Glutamatergic neuron (in vitro differentiated cells): ENCODE results near the gene DNAH2. TPM values are rescaled to one million over a fixed set of nuclear protein-coding genes. Genes with fewer than 3 reads are reported as not detected.

ENCODE experiments used
- DNase-seq: peaks from one replicate; pipeline ENCODE4 v3.0.0; 2022
- H3K27ac Mint-ChIP-seq: one replicate; pipeline ENCODE4 v1.8.0; 2020; ENCODE audit warnings: mild to moderate bottlenecking, mixed read lengths, inconsistent platforms; ENCODE audit not compliant: unreplicated experiment
- H3K27me3 Mint-ChIP-seq: one replicate; pipeline ENCODE4 v1.8.0; 2020; ENCODE audit warnings: mild to moderate bottlenecking, moderate library complexity, mixed read lengths, inconsistent platforms; ENCODE audit not compliant: unreplicated experiment
- H3K36me3 Mint-ChIP-seq: one replicate; pipeline ENCODE4 v1.8.0; 2020; ENCODE audit warnings: mild to moderate bottlenecking, mixed read lengths, inconsistent platforms; ENCODE audit not compliant: unreplicated experiment
- H3K4me1 Mint-ChIP-seq: one replicate; pipeline ENCODE4 v1.8.0; 2020; ENCODE audit warnings: mild to moderate bottlenecking, low read depth, mixed read lengths, inconsistent platforms; ENCODE audit not compliant: unreplicated experiment
- H3K4me3 Mint-ChIP-seq: one replicate; pipeline ENCODE4 v1.8.0; 2020; ENCODE audit warnings: mild to moderate bottlenecking, mixed read lengths, inconsistent platforms; ENCODE audit not compliant: unreplicated experiment
- H3K9me3 Mint-ChIP-seq: one replicate; pipeline ENCODE4 v1.8.0; 2020; ENCODE audit warnings: mild to moderate bottlenecking, moderate library complexity, mixed read lengths, inconsistent platforms; ENCODE audit not compliant: unreplicated experiment
- total RNA-seq: library from RNA; stranded (reverse); fragmentation: NEBNext Ultra II Directional; extraction: Animal tissue kit (Norgen Biotek cat#: 25700); gene quantifications from one replicate; pipeline ENCODE4 v1.2.1, GENCODE V29; 2021; ENCODE audit not compliant: unreplicated experiment
- TF ChIP-seq, protein P1 (sequence below): fragments of 200-600 bp; sonication (generic); IDR thresholded peaks from one replicate; pipeline ENCODE4 v1.5.0; 2021; ENCODE audit not compliant: partially characterized antibody, unreplicated experiment

Gene DNAH2
- total RNA-seq, 1 donor from 2014 or later: 0.07 TPM

DNA sequence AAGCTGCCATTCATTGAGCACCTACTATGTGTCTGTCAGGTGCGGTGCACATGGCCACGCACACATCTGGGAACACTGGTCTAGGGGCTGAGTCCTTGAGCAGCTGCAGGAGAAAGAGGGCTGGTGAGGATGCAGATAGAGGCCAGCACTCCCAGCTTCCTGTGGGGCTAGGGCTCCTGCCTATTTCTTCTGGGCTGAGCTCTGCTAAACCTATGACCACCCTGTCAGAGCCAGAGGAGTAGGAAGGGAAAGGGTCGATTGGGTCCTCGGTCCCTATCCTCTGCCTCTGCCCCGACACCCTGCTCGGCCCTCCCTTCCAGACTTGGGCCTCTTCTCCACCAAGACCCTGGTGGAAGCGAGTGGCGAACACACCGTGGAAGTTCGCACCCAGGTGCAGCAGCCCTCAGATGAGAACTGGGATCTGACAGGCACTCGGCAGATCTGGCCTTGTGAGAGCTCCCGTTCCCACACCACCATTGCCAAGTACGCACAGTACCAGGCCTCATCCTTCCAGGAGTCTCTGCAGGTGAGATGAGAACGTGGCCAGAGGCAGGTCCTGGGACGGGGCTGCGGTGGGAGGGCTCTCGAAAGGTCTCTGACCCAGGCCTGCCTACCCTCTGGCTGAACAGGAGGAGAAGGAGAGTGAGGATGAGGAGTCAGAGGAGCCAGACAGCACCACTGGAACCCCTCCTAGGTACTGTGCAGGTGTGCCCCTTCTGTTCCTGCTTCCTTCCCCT, 133.3 kb downstream of the DNAH2 start:
- Mint-ChIP-seq H3K9me3 (peaks cover 18% of the 10 kb centered on the region), H3K27me3 (peaks cover 27% of the 10 kb centered on the region), H3K4me3 (no peak overlapping the region), H3K36me3 (no peaks in the 10 kb centered on the region), H3K4me1 (peaks cover 16% of the 10 kb centered on the region), H3K27ac (no peak overlapping the region)
- no peak for DNase-seq
- TF ChIP-seq, protein P1, sequence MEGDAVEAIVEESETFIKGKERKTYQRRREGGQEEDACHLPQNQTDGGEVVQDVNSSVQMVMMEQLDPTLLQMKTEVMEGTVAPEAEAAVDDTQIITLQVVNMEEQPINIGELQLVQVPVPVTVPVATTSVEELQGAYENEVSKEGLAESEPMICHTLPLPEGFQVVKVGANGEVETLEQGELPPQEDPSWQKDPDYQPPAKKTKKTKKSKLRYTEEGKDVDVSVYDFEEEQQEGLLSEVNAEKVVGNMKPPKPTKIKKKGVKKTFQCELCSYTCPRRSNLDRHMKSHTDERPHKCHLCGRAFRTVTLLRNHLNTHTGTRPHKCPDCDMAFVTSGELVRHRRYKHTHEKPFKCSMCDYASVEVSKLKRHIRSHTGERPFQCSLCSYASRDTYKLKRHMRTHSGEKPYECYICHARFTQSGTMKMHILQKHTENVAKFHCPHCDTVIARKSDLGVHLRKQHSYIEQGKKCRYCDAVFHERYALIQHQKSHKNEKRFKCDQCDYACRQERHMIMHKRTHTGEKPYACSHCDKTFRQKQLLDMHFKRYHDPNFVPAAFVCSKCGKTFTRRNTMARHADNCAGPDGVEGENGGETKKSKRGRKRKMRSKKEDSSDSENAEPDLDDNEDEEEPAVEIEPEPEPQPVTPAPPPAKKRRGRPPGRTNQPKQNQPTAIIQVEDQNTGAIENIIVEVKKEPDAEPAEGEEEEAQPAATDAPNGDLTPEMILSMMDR: no peak

DNA sequence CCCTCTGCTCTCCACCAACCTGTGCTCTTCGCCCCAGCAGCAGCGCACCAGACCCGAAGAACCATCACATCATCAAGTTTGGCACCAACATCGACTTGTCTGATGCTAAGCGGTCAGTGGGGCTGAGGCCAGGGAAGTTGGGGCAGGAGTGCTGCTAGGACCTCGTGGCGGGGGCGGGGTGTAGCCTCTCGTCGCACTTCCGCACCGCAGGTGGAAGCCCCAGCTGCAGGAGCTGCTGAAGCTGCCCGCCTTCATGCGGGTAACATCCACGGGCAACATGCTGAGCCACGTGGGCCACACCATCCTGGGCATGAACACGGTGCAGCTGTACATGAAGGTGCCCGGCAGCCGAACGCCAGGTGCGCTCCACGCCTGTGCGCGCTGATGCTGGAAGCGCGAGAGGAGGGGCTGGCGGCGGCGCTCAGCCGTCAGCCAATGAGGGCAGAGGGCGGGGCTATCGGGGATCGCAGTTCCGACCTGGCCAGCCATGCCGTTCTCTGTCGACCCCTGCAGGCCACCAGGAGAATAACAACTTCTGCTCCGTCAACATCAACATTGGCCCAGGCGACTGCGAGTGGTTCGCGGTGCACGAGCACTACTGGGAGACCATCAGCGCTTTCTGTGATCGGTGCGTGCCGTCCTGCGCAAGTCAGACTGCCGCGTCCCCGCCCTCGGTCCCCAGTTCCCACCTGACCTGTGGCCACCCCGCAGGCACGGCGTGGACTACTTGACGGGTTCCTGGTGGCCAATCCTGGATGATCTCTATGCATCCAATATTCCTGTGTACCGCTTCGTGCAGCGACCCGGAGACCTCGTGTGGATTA, 134.1 kb downstream of the DNAH2 start:
- H3K4me3 Mint-ChIP-seq: no peak overlapping the region
- peaks cover 31% of the 10 kb centered on the region for H3K27me3 Mint-ChIP-seq
- peaks cover 20% of the 10 kb centered on the region for H3K9me3 Mint-ChIP-seq
- no peak overlapping the region for H3K27ac Mint-ChIP-seq
- TF ChIP-seq, protein P1: peak; percentile 98
- H3K36me3 Mint-ChIP-seq: no peaks in the 10 kb centered on the region
- peaks cover 18% of the 10 kb centered on the region for H3K4me1 Mint-ChIP-seq
- peak; percentile 94 for DNase-seq

DNA sequence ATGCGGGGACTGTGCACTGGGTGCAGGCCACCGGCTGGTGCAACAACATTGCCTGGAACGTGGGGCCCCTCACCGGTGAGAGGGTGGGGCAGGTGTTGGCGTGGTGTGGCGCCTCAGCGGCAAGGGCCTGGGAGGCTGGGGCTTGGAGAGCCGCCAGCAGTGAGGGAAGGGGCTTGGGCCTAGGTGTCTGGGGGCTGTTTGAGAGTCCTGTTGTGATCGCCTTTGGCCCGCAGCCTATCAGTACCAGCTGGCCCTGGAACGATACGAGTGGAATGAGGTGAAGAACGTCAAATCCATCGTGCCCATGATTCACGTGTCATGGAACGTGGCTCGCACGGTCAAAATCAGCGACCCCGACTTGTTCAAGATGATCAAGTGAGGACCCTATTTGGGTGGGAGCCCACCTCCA, 134.7 kb downstream of the DNAH2 start:
- Mint-ChIP-seq H3K4me1 (peaks cover 18% of the 10 kb centered on the region), H3K4me3 (peak overlapping the region; percentile 57), H3K27ac (no peak overlapping the region), H3K36me3 (no peaks in the 10 kb centered on the region), H3K27me3 (peaks cover 31% of the 10 kb centered on the region), H3K9me3 (peaks cover 19% of the 10 kb centered on the region)
- DNase-seq: no peak
- TF ChIP-seq, protein P1: no peak

DNA sequence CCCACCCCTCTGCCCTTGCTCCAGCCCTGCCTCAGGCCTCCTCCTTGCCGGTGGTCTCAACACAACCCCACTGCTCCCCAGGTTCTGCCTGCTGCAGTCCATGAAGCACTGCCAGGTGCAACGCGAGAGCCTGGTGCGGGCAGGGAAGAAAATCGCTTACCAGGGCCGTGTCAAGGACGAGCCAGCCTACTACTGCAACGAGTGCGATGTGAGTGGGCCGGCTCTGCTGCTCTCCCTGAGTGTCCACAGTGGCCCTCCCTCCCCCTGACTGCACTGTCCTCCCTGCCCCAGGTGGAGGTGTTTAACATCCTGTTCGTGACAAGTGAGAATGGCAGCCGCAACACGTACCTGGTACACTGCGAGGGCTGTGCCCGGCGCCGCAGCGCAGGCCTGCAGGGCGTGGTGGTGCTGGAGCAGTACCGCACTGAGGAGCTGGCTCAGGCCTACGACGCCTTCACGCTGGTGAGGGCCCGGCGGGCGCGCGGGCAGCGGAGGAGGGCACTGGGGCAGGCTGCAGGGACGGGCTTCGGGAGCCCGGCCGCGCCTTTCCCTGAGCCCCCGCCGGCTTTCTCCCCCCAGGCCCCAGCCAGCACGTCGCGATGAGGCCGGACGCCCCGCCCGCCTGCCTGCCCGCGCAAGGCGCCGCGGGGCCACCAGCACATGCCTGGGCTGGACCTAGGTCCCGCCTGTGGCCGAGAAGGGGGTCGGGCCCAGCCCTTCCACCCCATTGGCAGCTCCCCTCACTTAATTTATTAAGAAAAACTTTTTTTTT, 135.6 kb downstream of the DNAH2 start:
- Mint-ChIP-seq H3K27me3 (peaks cover 30% of the 10 kb centered on the region), H3K36me3 (no peaks in the 10 kb centered on the region), H3K9me3 (peaks cover 19% of the 10 kb centered on the region), H3K4me1 (peaks cover 18% of the 10 kb centered on the region), H3K27ac (no peak overlapping the region), H3K4me3 (no peak overlapping the region)
- TF ChIP-seq, protein P1: no peak
- no peak for DNase-seq
